ENCODE data around the gene ESYT1. TPM values are rescaled to one million over a fixed set of nuclear protein-coding genes. Genes with fewer than 3 reads are reported as not detected.

Gene ESYT1, protein sequence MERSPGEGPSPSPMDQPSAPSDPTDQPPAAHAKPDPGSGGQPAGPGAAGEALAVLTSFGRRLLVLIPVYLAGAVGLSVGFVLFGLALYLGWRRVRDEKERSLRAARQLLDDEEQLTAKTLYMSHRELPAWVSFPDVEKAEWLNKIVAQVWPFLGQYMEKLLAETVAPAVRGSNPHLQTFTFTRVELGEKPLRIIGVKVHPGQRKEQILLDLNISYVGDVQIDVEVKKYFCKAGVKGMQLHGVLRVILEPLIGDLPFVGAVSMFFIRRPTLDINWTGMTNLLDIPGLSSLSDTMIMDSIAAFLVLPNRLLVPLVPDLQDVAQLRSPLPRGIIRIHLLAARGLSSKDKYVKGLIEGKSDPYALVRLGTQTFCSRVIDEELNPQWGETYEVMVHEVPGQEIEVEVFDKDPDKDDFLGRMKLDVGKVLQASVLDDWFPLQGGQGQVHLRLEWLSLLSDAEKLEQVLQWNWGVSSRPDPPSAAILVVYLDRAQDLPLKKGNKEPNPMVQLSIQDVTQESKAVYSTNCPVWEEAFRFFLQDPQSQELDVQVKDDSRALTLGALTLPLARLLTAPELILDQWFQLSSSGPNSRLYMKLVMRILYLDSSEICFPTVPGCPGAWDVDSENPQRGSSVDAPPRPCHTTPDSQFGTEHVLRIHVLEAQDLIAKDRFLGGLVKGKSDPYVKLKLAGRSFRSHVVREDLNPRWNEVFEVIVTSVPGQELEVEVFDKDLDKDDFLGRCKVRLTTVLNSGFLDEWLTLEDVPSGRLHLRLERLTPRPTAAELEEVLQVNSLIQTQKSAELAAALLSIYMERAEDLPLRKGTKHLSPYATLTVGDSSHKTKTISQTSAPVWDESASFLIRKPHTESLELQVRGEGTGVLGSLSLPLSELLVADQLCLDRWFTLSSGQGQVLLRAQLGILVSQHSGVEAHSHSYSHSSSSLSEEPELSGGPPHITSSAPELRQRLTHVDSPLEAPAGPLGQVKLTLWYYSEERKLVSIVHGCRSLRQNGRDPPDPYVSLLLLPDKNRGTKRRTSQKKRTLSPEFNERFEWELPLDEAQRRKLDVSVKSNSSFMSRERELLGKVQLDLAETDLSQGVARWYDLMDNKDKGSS
- total RNA-seq (44.9 and 52.3 TPM in 2 replicates), polyA plus RNA-seq (40.0 and 43.8 TPM in 2 replicates)

DNA sequence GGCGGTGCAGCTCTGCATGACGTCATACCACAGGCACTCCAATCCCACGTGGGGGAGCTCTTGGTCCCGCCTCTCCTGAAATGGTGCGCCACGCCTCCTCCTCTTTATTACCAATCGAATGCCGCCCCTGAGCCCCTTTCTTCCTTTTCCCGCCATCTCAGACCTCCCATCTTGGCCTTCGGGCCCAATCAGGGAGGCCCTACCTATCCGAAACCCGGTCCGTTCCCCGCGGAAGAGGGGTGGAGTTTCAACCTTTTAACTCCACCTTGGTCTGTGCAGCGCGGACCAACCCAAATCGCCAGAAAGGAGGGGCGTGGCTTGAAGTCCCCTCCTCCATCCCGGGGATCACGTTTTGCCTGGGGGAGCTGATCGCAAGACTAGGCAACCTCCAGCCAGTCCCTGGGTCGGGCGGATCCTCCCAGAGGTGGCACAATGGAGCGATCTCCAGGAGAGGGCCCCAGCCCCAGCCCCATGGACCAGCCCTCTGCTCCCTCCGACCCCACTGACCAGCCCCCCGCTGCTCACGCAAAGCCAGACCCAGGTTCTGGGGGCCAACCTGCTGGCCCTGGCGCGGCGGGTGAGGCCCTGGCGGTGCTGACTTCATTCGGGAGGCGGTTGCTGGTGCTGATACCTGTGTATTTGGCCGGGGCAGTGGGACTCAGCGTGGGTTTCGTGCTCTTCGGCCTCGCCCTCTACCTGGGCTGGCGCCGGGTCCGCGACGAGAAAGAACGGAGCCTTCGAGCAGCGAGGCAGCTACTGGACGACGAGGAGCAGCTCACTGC is at the start of gene ESYT1:
Gene ESYT1, plus strand, starts transcription at position 380 of the 782 bp plus-strand sequence. Its CDS starts 53 bp downstream, at position 433.
- Histone ChIP-seq H3K27ac (peak within 1 kb of the TSS; percentile 78), H3K27me3 (no peaks in the 10 kb centered on the region), H4K20me1 (ENCODE audit: insufficient read depth, poor library complexity, severe bottlenecking) (peaks cover 4% of the 10 kb centered on the region), H3K36me3 (replicated peaks; ENCODE audit: insufficient read depth, low read depth) (no peaks in the 10 kb centered on the region), H3K9me3 (ENCODE audit: low read depth) (no peaks in the 10 kb centered on the region), H3K79me2 (peaks cover 19% of the 10 kb centered on the region), H3K4me1 (ENCODE audit: insufficient read depth) (peaks cover 11% of the 10 kb centered on the region), H3K4me2 (peak within 1 kb of the TSS; percentile 89), H2AFZ (peak within 1 kb of the TSS; percentile 22), H3K4me3 (peak within 1 kb of the TSS; percentile 38), H3K9me2 (replicated peaks; ENCODE audit: insufficient read depth) (no peaks in the 10 kb centered on the region)
- DNase-seq (ENCODE audit: low spot score) = peak; percentile 99
- WGBS (ENCODE audit: low lambda C conversion rate, missing lambda C conversion rate) = under 1% methylated on average over 44 of the region's 49 CpGs
- TF ChIP-seq EZH2phosphoT487 (IDR thresholded peaks at IDR 0.05; ENCODE audit: low read depth, severe bottlenecking, unreplicated experiment) (no peak), EZH2 (IDR thresholded peaks at IDR 0.05; ENCODE audit: borderline replicate concordance) (no peak)
- TF ChIP-seq, protein P1, sequence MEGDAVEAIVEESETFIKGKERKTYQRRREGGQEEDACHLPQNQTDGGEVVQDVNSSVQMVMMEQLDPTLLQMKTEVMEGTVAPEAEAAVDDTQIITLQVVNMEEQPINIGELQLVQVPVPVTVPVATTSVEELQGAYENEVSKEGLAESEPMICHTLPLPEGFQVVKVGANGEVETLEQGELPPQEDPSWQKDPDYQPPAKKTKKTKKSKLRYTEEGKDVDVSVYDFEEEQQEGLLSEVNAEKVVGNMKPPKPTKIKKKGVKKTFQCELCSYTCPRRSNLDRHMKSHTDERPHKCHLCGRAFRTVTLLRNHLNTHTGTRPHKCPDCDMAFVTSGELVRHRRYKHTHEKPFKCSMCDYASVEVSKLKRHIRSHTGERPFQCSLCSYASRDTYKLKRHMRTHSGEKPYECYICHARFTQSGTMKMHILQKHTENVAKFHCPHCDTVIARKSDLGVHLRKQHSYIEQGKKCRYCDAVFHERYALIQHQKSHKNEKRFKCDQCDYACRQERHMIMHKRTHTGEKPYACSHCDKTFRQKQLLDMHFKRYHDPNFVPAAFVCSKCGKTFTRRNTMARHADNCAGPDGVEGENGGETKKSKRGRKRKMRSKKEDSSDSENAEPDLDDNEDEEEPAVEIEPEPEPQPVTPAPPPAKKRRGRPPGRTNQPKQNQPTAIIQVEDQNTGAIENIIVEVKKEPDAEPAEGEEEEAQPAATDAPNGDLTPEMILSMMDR (IDR thresholded peaks at IDR 0.05; ENCODE audit: poor library complexity) = no peak

DNA sequence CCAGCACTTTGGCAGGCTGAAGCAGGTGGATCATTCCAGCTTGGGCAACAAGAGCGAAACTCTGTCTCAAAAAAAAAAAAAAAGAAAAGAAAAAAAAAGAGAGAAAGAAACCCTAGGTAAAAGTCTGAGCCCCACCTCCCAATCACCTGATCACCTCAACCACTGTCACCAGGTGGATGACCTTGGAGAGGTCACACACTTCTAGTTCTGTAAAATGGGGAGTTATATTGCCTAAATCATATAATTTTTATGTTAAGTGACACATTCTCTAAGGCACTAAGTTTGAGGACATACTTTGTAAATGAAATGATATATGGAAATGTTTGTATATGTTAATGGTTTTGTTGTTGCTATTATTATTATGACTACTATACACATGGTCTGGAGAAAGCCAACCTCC is 49.6 kb upstream of the ESYT1 start:
- Histone ChIP-seq H3K9me2 (replicated peaks; ENCODE audit: insufficient read depth) (no peaks in the 10 kb centered on the region), H2AFZ (peak overlapping the region; percentile 82), H3K9me3 (ENCODE audit: low read depth) (no peaks in the 10 kb centered on the region), H3K36me3 (replicated peaks; ENCODE audit: insufficient read depth, low read depth) (no peaks in the 10 kb centered on the region), H4K20me1 (ENCODE audit: insufficient read depth, poor library complexity, severe bottlenecking) (no peaks in the 10 kb centered on the region), H3K27ac (peak overlapping the region; percentile 99), H3K27me3 (no peaks in the 10 kb centered on the region), H3K4me3 (no peak overlapping the region), H3K4me1 (ENCODE audit: insufficient read depth) (no peaks in the 10 kb centered on the region), H3K4me2 (peak overlapping the region; percentile 86), H3K79me2 (peaks cover 16% of the 10 kb centered on the region)
- 100% methylated on average over 1 of the region's 1 CpG for WGBS (ENCODE audit: low lambda C conversion rate, missing lambda C conversion rate)
- no peak for DNase-seq (ENCODE audit: low spot score)
- TF ChIP-seq, protein P1 (IDR thresholded peaks at IDR 0.05; ENCODE audit: poor library complexity) = no peak
- no peak for TF ChIP-seq EZH2phosphoT487 (IDR thresholded peaks at IDR 0.05; ENCODE audit: low read depth, severe bottlenecking, unreplicated experiment)
- no peak for TF ChIP-seq EZH2 (IDR thresholded peaks at IDR 0.05; ENCODE audit: borderline replicate concordance)
